Activated CD4-positive, alpha-beta T cell treated with anti-CD3 and anti-CD28 coated beads for 36 hours (primary cell): ENCODE measurements around the gene CRACR2B. TPM values are rescaled to one million over a fixed set of nuclear protein-coding genes. Genes with fewer than 3 reads are reported as not detected.

Experiments
- ATAC-seq: fragments of 200-7000 bp; cut with Tn5 transposase; one replicate; pipeline ENCODE4 v1.10.0; 2021; ENCODE audit warnings: mild to moderate bottlenecking, moderate library complexity
- CTCF ChIA-PET: fragments of 350-600 bp; sonication (Branson Sonifier 250); formaldehyde crosslinking; loops from one replicate; lab custom pipeline; 2021; ENCODE audit warnings: antibody characterized with exemption; lab: Charles Lee
- POLR2A ChIA-PET: fragments of 350-600 bp; sonication (Branson Sonifier 250); formaldehyde crosslinking; loops from one replicate; lab custom pipeline; 2021; ENCODE audit warnings: antibody characterized with exemption, inconsistent platforms; lab: Charles Lee
- DNase-seq: peaks from one replicate; pipeline ENCODE4 v3.0.0-alpha.2; 2020
- H3K27ac Mint-ChIP-seq: one replicate; pipeline ENCODE4 v1.8.0; 2021; ENCODE audit warnings: mixed read lengths
- H3K27me3 Mint-ChIP-seq: one replicate; pipeline ENCODE4 v1.8.0; 2021; ENCODE audit warnings: mixed read lengths
- H3K36me3 Mint-ChIP-seq: one replicate; pipeline ENCODE4 v1.8.0; 2021; ENCODE audit warnings: low read depth, mixed read lengths
- H3K4me1 Mint-ChIP-seq: one replicate; pipeline ENCODE4 v1.8.0; 2021; ENCODE audit warnings: mixed read lengths
- H3K4me3 Mint-ChIP-seq: one replicate; pipeline ENCODE4 v1.8.0; 2021; ENCODE audit warnings: mild to moderate bottlenecking, moderate library complexity, mixed read lengths
- H3K9me3 Mint-ChIP-seq: one replicate; pipeline ENCODE4 v1.8.0; 2021; ENCODE audit warnings: low read depth, mixed read lengths
- intact Hi-C, 2 experiments: fragments of 100-400 bp; cut with DNase I in 1 of 2; cut with micrococcal nuclease in 1 of 2; formaldehyde crosslinking; loops; one replicate each; pipeline versions ENCODE4 v1.14.2 to v1.15.1; 2022 to 2024; cut with DNase I, micrococcal nuclease
- total RNA-seq, 2 experiments: library from RNA; stranded (reverse); gene quantifications; one replicate each; pipeline ENCODE4 v1.2.3, GENCODE V29; 2021

CRACR2B gene
- total RNA-seq, 2 experiments from 2014 or later: 0.33 to 0.50 TPM

DNA sequence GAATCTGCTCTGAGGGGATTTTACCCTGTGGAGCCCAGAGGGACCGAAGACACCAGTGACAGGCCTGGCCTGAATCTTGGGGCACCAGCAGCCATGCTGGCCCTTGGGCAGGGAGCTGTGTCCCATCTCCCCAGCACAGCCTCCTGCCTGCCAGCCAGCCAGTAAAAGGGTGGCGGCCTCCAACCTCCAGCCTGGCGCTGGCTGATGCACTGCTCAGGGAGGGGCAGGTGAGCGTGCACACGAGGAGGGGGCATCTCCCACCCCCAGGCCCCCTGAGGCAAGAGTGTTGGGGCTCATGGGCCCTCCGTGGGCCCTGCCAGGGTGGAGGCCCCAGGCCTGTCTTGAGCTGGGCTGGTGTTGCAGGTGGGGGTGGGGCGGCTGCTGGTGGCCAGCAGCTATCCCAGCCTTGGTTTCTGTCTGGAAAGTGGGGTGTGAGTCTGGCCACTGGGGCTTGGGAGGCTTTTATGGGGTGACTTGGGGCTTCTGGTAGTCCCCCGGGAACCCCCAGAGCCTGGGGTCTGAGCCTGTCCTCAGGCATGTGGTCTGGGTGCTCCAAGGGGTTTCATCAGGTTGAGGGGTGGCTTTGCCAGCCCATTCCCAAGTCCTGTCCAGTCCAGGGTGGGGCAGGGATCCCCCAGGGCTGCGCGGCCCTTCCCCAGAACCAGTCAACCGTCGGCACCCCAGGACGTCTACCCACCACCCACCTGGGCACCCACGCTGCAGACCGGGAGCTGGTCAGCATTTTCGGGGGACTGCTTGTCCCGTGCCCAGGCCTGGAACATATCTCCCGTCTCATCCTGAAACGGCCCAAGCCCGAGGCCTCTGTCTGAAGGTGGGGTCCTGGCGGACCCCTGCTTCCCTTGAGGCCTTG is 32.8 kb downstream of the CRACR2B start:
- no peak overlapping the region for H3K27ac Mint-ChIP-seq
- CTCF ChIA-PET: no interaction called here
- H3K27me3 Mint-ChIP-seq: no peaks in the 10 kb centered on the region
- no peak for DNase-seq
- H3K36me3 Mint-ChIP-seq: no peaks in the 10 kb centered on the region
- H3K4me1 Mint-ChIP-seq: no peaks in the 10 kb centered on the region
- intact Hi-C loops: no loop called here
- POLR2A ChIA-PET: no interaction called here
- no peak overlapping the region for H3K4me3 Mint-ChIP-seq
- no peak for ATAC-seq
- no peaks in the 10 kb centered on the region for H3K9me3 Mint-ChIP-seq

GRCh38 chr11:861105-861479 is 33.4 kb downstream of the CRACR2B start:
- intact Hi-C loops: no loop called here
- Mint-ChIP-seq H3K4me3 (no peak overlapping the region), H3K27ac (no peak overlapping the region), H3K4me1 (no peaks in the 10 kb centered on the region), H3K36me3 (no peaks in the 10 kb centered on the region), H3K27me3 (no peaks in the 10 kb centered on the region), H3K9me3 (no peaks in the 10 kb centered on the region)
- ChIA-PET CTCF (no interaction called here), POLR2A (no interaction called here)
- no peak for ATAC-seq
- no peak for DNase-seq

- ATAC-seq: no peak
- Mint-ChIP-seq H3K36me3 (no peaks in the 10 kb centered on the region), H3K27ac (no peak overlapping the region), H3K4me1 (no peaks in the 10 kb centered on the region), H3K4me3 (no peak overlapping the region), H3K27me3 (no peaks in the 10 kb centered on the region), H3K9me3 (no peaks in the 10 kb centered on the region)
- ChIA-PET POLR2A (no interaction called here), CTCF (no interaction called here)
- DNase-seq: no peak
- intact Hi-C loops: no loop called here
Measured at GRCh38 chr11:862081-862661, 34.5 kb downstream of the CRACR2B start.

GRCh38 chr11:862696-863022 is 34.9 kb downstream of the CRACR2B start:
- no peak overlapping the region for H3K4me3 Mint-ChIP-seq
- no peaks in the 10 kb centered on the region for H3K36me3 Mint-ChIP-seq
- H3K27ac Mint-ChIP-seq: no peak overlapping the region
- ChIA-PET POLR2A (no interaction called here), CTCF (no interaction called here)
- no peaks in the 10 kb centered on the region for H3K4me1 Mint-ChIP-seq
- no peak for DNase-seq
- intact Hi-C loops: no loop called here
- H3K9me3 Mint-ChIP-seq: no peaks in the 10 kb centered on the region
- ATAC-seq: no peak
- no peaks in the 10 kb centered on the region for H3K27me3 Mint-ChIP-seq

DNA sequence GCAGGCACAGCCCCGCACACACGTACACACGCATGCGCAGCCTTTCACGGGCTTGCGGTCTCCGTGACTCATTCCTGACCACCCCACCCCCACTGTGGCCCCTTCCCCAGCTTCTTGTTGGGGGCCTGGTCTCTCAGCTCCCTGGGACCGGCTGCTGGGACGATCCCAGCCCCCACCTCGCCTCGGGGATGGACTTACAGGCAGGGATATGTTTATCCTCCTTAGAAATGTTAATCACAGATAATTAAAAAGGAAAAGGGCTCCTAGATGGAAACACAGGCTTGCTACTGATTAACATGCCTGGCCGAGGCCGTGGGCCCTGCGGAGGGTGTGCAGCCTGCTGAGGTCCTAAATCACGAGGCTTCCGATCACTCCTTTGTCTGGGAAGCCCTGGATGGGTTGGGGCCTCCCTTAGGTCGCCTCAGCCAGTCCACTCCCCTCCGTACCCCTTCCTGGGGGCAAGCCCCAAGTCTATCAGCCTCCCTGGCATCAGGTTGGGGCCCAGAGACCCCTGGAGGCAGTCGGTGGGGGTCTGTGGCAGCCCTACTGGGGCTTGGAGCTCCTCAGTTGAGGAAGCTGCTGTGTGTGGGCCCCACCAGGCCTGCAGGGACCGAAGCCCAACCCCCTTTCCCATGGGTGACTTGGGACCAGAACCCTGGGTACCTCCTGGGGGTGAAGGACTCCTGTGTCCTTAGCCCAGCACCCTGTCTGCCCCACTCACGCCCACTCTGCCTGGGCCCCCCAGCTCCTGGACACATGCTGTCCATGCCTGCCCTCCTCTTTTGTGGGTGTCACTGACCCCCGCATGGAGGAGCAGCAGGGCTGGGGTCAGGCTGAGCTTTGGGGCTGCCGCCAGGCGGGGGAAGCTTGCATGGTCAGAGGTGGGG is 35.5 kb downstream of the CRACR2B start:
- ATAC-seq (no peak), DNase-seq (no peak)
- no peaks in the 10 kb centered on the region for H3K9me3 Mint-ChIP-seq
- H3K27me3 Mint-ChIP-seq: no peaks in the 10 kb centered on the region
- POLR2A ChIA-PET: no interaction called here
- intact Hi-C loops: no loop called here
- no peaks in the 10 kb centered on the region for H3K36me3 Mint-ChIP-seq
- H3K27ac Mint-ChIP-seq: no peak overlapping the region
- CTCF ChIA-PET: no interaction called here
- H3K4me1 Mint-ChIP-seq: no peaks in the 10 kb centered on the region
- H3K4me3 Mint-ChIP-seq: no peak overlapping the region

DNA sequence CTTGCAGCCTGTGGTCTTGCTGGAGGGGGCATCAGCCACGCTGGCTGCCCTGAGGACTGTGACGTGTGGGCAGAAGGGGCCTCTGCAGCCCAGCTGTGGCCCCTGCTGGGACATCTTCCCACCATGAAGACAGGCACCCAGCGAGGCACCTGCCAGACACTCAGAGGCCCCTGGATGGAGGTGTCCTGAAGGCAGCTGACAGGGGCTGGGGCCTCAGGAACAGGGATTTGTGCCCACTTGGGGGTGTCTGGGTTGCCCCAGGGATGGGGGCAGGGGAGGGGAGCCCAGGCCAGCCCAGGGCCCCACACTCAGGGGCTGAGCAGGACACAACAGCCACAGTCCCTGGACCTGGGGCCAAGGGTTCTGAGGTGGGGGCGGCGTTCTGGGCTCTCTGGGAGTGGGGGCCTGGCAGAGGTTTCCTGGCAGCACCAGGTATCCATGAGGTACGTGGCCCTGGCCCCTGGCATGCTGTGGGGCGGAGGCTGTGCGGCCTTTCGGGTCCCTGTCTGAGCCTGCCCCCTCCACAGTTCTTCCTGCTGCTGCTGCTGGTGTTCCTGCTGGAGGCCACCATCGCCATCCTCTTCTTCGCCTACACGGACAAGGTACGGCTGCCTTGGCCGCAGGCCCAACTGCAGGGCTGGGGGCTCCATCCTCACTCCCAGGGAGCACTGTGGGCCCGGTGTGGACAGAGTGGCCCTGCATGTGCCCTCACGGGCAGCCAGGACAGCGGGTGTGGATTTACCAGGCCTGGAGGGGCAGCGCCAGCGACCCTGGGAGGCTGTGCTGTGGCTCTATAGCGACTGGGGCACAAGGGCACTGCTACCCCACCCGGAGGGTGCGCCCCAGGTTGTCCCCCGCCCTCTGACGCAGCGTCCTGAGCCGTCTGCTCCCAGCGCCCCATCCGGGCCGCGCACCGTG is 36.5 kb downstream of the CRACR2B start:
- intact Hi-C loops: no loop called here
- H3K27ac Mint-ChIP-seq: no peak overlapping the region
- POLR2A ChIA-PET: no interaction called here
- H3K4me3 Mint-ChIP-seq: no peak overlapping the region
- CTCF ChIA-PET: no interaction called here
- no peaks in the 10 kb centered on the region for H3K9me3 Mint-ChIP-seq
- no peak for DNase-seq
- ATAC-seq: no peak
- no peaks in the 10 kb centered on the region for H3K4me1 Mint-ChIP-seq
- no peaks in the 10 kb centered on the region for H3K36me3 Mint-ChIP-seq
- H3K27me3 Mint-ChIP-seq: no peaks in the 10 kb centered on the region

DNA sequence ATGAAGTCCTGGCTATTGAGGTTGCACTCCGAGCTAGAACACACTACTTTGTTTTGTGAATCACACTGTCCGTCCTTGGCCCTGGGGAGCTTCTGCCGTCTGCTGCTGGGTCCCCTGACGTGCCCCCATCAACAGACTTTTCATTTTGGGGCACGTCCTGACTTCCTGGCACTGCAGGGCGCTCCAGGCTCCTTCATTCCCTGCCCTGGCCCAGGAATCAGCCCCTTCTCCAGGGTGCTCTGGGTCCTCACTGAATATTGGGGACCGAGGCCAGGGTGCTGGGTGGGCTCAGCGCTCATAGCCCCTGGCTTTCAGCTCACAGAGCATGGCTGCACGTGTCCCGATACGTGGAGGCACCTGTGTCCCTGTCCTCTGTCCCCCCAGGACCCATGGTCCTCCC is 37.2 kb downstream of the CRACR2B start:
- H3K27ac Mint-ChIP-seq: no peak overlapping the region

DNA sequence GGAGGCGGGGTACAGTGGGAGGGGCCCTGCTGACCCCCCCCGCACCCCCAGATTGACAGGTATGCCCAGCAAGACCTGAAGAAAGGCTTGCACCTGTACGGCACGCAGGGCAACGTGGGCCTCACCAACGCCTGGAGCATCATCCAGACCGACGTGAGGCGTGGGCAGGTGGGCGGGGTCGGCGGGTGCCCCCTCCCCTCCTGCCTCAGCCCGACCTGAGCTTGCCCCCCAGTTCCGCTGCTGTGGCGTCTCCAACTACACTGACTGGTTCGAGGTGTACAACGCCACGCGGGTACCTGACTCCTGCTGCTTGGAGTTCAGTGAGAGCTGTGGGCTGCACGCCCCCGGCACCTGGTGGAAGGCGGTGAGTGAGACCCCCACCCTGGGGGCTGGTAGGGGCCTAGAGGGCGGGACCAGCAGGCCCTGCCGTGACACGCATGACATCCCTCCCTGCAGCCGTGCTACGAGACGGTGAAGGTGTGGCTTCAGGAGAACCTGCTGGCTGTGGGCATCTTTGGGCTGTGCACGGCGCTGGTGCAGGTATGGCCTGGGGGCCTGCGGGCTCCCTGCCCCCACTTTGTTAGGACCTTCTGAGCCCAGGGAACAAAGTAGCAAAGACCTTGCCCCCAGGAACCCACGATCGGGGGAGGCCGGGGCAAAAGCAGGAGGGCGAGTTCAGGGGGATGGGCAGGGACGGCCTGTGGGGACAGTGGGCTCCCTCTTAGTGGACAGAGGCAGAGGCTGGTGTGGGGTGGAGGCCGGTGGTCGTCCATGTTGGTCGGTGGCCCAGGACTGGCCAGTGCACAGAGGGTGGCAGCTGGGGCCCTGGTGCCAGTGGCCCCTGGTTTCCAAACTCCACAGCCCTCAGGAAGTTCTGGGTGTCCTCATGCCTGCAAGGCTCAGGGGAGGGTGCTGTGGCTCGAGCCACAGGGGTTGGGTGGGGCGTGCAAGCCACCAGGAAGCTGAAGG is 38.0 kb downstream of the CRACR2B start:
- no peaks in the 10 kb centered on the region for H3K4me1 Mint-ChIP-seq
- H3K27ac Mint-ChIP-seq: no peak overlapping the region
- POLR2A ChIA-PET: no interaction called here
- CTCF ChIA-PET: no interaction called here
- ATAC-seq: no peak
- intact Hi-C loops: no loop called here
- no peak for DNase-seq
- H3K9me3 Mint-ChIP-seq: no peaks in the 10 kb centered on the region
- H3K36me3 Mint-ChIP-seq: no peaks in the 10 kb centered on the region
- H3K27me3 Mint-ChIP-seq: no peaks in the 10 kb centered on the region
- no peak overlapping the region for H3K4me3 Mint-ChIP-seq

More for the DNA sequence above, 37.2 kb downstream of the CRACR2B start:
- H3K36me3 Mint-ChIP-seq: no peaks in the 10 kb centered on the region
- no peaks in the 10 kb centered on the region for H3K27me3 Mint-ChIP-seq
- CTCF ChIA-PET: no interaction called here
- DNase-seq: no peak
- POLR2A ChIA-PET: no interaction called here
- no peaks in the 10 kb centered on the region for H3K9me3 Mint-ChIP-seq
- H3K4me3 Mint-ChIP-seq: no peak overlapping the region
- intact Hi-C loops: no loop called here
- no peak for ATAC-seq
- H3K4me1 Mint-ChIP-seq: no peaks in the 10 kb centered on the region

GRCh38 chr11:866481-866880 is 38.8 kb downstream of the CRACR2B start:
- Mint-ChIP-seq H3K4me3 (no peak overlapping the region), H3K9me3 (no peaks in the 10 kb centered on the region), H3K36me3 (no peaks in the 10 kb centered on the region), H3K4me1 (no peaks in the 10 kb centered on the region), H3K27me3 (no peaks in the 10 kb centered on the region), H3K27ac (no peak overlapping the region)
- intact Hi-C loops: no loop called here
- no peak for DNase-seq
- ChIA-PET POLR2A (interaction anchor here (0.6 kb wide), 1 partner anchor 10 kb away, joined by 3 read pairs; no protein-coding TSS in a partner anchor), CTCF (no interaction called here)
- no peak for ATAC-seq

DNA sequence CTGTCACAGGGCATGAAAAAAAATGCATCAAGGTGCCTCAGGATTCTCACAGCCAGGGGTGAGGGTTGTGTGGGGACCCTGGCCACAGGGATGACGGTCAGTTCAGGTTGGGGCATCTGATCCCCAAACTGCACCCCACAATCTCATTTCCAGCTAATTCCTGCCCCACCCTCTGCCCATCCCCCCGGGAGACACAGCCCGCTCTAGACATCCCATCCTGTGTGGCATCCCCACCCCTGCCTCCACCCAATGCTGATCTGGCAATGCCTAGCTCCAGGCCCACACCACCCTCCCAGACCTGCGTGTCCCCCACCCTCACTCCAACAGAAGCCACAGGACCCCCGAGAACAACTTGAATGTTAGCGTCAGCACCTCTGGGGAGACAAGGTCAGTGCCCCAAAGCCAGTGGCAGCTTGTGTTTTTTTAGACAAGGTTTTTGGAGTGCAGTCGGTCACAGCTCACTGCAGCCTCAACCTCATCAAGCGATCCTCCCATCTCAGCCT is 40.2 kb downstream of the CRACR2B start:
- Mint-ChIP-seq H3K27me3 (no peaks in the 10 kb centered on the region), H3K27ac (no peak overlapping the region), H3K36me3 (no peaks in the 10 kb centered on the region), H3K4me1 (no peaks in the 10 kb centered on the region), H3K9me3 (no peaks in the 10 kb centered on the region), H3K4me3 (no peak overlapping the region)
- CTCF ChIA-PET: interaction anchor here (0.6 kb wide), 1 partner anchor 914 kb away, joined by 4 read pairs; no protein-coding TSS in a partner anchor
- POLR2A ChIA-PET: no interaction called here
- ATAC-seq (no peak), DNase-seq (no peak)
- intact Hi-C loops: no loop called here
